ENCODE results near the gene NACAD.

- TF ChIP-seq CTCF (IDR thresholded peaks at IDR 0.05), result no peak
- no peak for TF ChIP-seq POLR2A (IDR thresholded peaks at IDR 0.05)
Measured at GRCh38 chr7:45048748-45049147, 40.0 kb downstream of the NACAD start.
